ENCODE measurements around the gene ADAMTS14.

The ADAMTS14 gene

GRCh38 chr10:70795613-70796012 lies 123.3 kb downstream of the ADAMTS14 start:
- H3K9me3 ChIP-seq (ENCODE audit: insufficient read depth, low read length) = no peaks in the 10 kb centered on the region
- H3K4me1 ChIP-seq (ENCODE audit: insufficient read depth, insufficient read length) = no peaks in the 10 kb centered on the region
- DNase-seq (ENCODE audit: low read depth, low spot score) = no peak
- H3K27me3 ChIP-seq (ENCODE audit: insufficient read depth, insufficient read length) = no peaks in the 10 kb centered on the region
- H3K4me3 ChIP-seq (ENCODE audit: insufficient read length, low read depth) = no peak overlapping the region
- no peak for TF ChIP-seq ZNF274 (IDR thresholded peaks at IDR 0.05; ENCODE audit: low read depth, low read length)
- no peak for TF ChIP-seq SUZ12 (IDR thresholded peaks at IDR 0.05; ENCODE audit: extremely low read depth, insufficient read depth, insufficient read length)
- no peak for TF ChIP-seq YY1 (IDR thresholded peaks at IDR 0.05; ENCODE audit: insufficient read depth, insufficient read length)
- H3K9ac ChIP-seq (ENCODE audit: insufficient read length, low read depth) = no peak overlapping the region
- no peaks in the 10 kb centered on the region for H3K36me3 ChIP-seq (ENCODE audit: insufficient read depth, insufficient read length, low read length)

GRCh38 chr10:70797840-70798239 lies 125.5 kb downstream of the ADAMTS14 start:
- Histone ChIP-seq H3K27me3 (ENCODE audit: insufficient read depth, insufficient read length) (no peaks in the 10 kb centered on the region), H3K9ac (ENCODE audit: insufficient read length, low read depth) (no peak overlapping the region), H3K4me3 (ENCODE audit: insufficient read length, low read depth) (no peak overlapping the region), H3K4me1 (ENCODE audit: insufficient read depth, insufficient read length) (no peaks in the 10 kb centered on the region), H3K36me3 (ENCODE audit: insufficient read depth, insufficient read length, low read length) (no peaks in the 10 kb centered on the region), H3K9me3 (ENCODE audit: insufficient read depth, low read length) (no peaks in the 10 kb centered on the region)
- TF ChIP-seq ZNF274 (IDR thresholded peaks at IDR 0.05; ENCODE audit: low read depth, low read length) = no peak
- TF ChIP-seq SUZ12 (IDR thresholded peaks at IDR 0.05; ENCODE audit: extremely low read depth, insufficient read depth, insufficient read length) = no peak
- TF ChIP-seq YY1 (IDR thresholded peaks at IDR 0.05; ENCODE audit: insufficient read depth, insufficient read length) = no peak
- no peak for DNase-seq (ENCODE audit: low read depth, low spot score)

- Histone ChIP-seq H3K9me3 (ENCODE audit: insufficient read depth, low read length) (no peaks in the 10 kb centered on the region), H3K36me3 (ENCODE audit: insufficient read depth, insufficient read length, low read length) (no peaks in the 10 kb centered on the region), H3K4me1 (ENCODE audit: insufficient read depth, insufficient read length) (no peaks in the 10 kb centered on the region), H3K4me3 (ENCODE audit: insufficient read length, low read depth) (no peak overlapping the region), H3K27me3 (ENCODE audit: insufficient read depth, insufficient read length) (no peaks in the 10 kb centered on the region), H3K9ac (ENCODE audit: insufficient read length, low read depth) (no peak overlapping the region)
- TF ChIP-seq SUZ12 (IDR thresholded peaks at IDR 0.05; ENCODE audit: extremely low read depth, insufficient read depth, insufficient read length) (no peak), ZNF274 (IDR thresholded peaks at IDR 0.05; ENCODE audit: low read depth, low read length) (no peak), YY1 (IDR thresholded peaks at IDR 0.05; ENCODE audit: insufficient read depth, insufficient read length) (no peak)
- no peak for DNase-seq (ENCODE audit: low read depth, low spot score)
These were observed 126.8 kb downstream of the ADAMTS14 start for GRCh38 chr10:70799124-70799523.

GRCh38 chr10:70801854-70802253 lies 129.5 kb downstream of the ADAMTS14 start:
- no peaks in the 10 kb centered on the region for H3K27me3 ChIP-seq (ENCODE audit: insufficient read depth, insufficient read length)
- no peaks in the 10 kb centered on the region for H3K36me3 ChIP-seq (ENCODE audit: insufficient read depth, insufficient read length, low read length)
- H3K4me1 ChIP-seq (ENCODE audit: insufficient read depth, insufficient read length) = no peaks in the 10 kb centered on the region
- TF ChIP-seq YY1 (IDR thresholded peaks at IDR 0.05; ENCODE audit: insufficient read depth, insufficient read length) (no peak), SUZ12 (IDR thresholded peaks at IDR 0.05; ENCODE audit: extremely low read depth, insufficient read depth, insufficient read length) (no peak), ZNF274 (IDR thresholded peaks at IDR 0.05; ENCODE audit: low read depth, low read length) (no peak)
- no peak overlapping the region for H3K9ac ChIP-seq (ENCODE audit: insufficient read length, low read depth)
- H3K4me3 ChIP-seq (ENCODE audit: insufficient read length, low read depth) = no peak overlapping the region
- DNase-seq (ENCODE audit: low read depth, low spot score) = no peak
- H3K9me3 ChIP-seq (ENCODE audit: insufficient read depth, low read length) = no peaks in the 10 kb centered on the region

- Histone ChIP-seq H3K4me3 (ENCODE audit: insufficient read length, low read depth) (no peak overlapping the region), H3K9me3 (ENCODE audit: insufficient read depth, low read length) (no peaks in the 10 kb centered on the region), H3K4me1 (ENCODE audit: insufficient read depth, insufficient read length) (peaks cover 2% of the 10 kb centered on the region), H3K9ac (ENCODE audit: insufficient read length, low read depth) (no peak overlapping the region), H3K27me3 (ENCODE audit: insufficient read depth, insufficient read length) (no peaks in the 10 kb centered on the region), H3K36me3 (ENCODE audit: insufficient read depth, insufficient read length, low read length) (no peaks in the 10 kb centered on the region)
- DNase-seq (ENCODE audit: low read depth, low spot score) = no peak
- TF ChIP-seq ZNF274 (IDR thresholded peaks at IDR 0.05; ENCODE audit: low read depth, low read length) (no peak), SUZ12 (IDR thresholded peaks at IDR 0.05; ENCODE audit: extremely low read depth, insufficient read depth, insufficient read length) (no peak), YY1 (IDR thresholded peaks at IDR 0.05; ENCODE audit: insufficient read depth, insufficient read length) (no peak)
These were observed 131.6 kb downstream of the ADAMTS14 start for GRCh38 chr10:70803775-70804420.

GRCh38 chr10:70804421-70804808 lies 132.1 kb downstream of the ADAMTS14 start:
- no peak overlapping the region for H3K9ac ChIP-seq (ENCODE audit: insufficient read length, low read depth)
- no peak for TF ChIP-seq YY1 (IDR thresholded peaks at IDR 0.05; ENCODE audit: insufficient read depth, insufficient read length)
- TF ChIP-seq SUZ12 (IDR thresholded peaks at IDR 0.05; ENCODE audit: extremely low read depth, insufficient read depth, insufficient read length) = no peak
- no peak for TF ChIP-seq ZNF274 (IDR thresholded peaks at IDR 0.05; ENCODE audit: low read depth, low read length)
- H3K4me3 ChIP-seq (ENCODE audit: insufficient read length, low read depth) = no peak overlapping the region
- no peaks in the 10 kb centered on the region for H3K9me3 ChIP-seq (ENCODE audit: insufficient read depth, low read length)
- no peaks in the 10 kb centered on the region for H3K27me3 ChIP-seq (ENCODE audit: insufficient read depth, insufficient read length)
- DNase-seq (ENCODE audit: low read depth, low spot score) = no peak
- no peaks in the 10 kb centered on the region for H3K36me3 ChIP-seq (ENCODE audit: insufficient read depth, insufficient read length, low read length)
- H3K4me1 ChIP-seq (ENCODE audit: insufficient read depth, insufficient read length) = peaks cover 4% of the 10 kb centered on the region

- TF ChIP-seq ZNF274 (IDR thresholded peaks at IDR 0.05; ENCODE audit: low read depth, low read length) (no peak), YY1 (IDR thresholded peaks at IDR 0.05; ENCODE audit: insufficient read depth, insufficient read length) (no peak), SUZ12 (IDR thresholded peaks at IDR 0.05; ENCODE audit: extremely low read depth, insufficient read depth, insufficient read length) (no peak)
- peaks cover 4% of the 10 kb centered on the region for H3K4me1 ChIP-seq (ENCODE audit: insufficient read depth, insufficient read length)
- H3K4me3 ChIP-seq (ENCODE audit: insufficient read length, low read depth) = no peak overlapping the region
- H3K9me3 ChIP-seq (ENCODE audit: insufficient read depth, low read length) = no peaks in the 10 kb centered on the region
- no peaks in the 10 kb centered on the region for H3K27me3 ChIP-seq (ENCODE audit: insufficient read depth, insufficient read length)
- DNase-seq (ENCODE audit: low read depth, low spot score) = no peak
- no peak overlapping the region for H3K9ac ChIP-seq (ENCODE audit: insufficient read length, low read depth)
- no peaks in the 10 kb centered on the region for H3K36me3 ChIP-seq (ENCODE audit: insufficient read depth, insufficient read length, low read length)
These were observed 133.4 kb downstream of the ADAMTS14 start for GRCh38 chr10:70805619-70806215.

Measured in NT2/D1 (cell line).